BJ (cell line): Measurements from ENCODE around the gene TMEM205. TPM values are rescaled to one million over a fixed set of nuclear protein-coding genes. Genes with fewer than 3 reads are reported as not detected.

ENCODE experiments used
- CTCF ChIA-PET: fragments of 350-600 bp; formaldehyde crosslinking; extraction: SDS; loops from one replicate; lab custom pipeline; 2021; ENCODE audit warnings: antibody characterized with exemption, inconsistent platforms; lab: Yijun Ruan, JAX
- POLR2A ChIA-PET: fragments of 300-600 bp; sonication (Branson Sonifier 250); formaldehyde crosslinking; extraction: SDS; loops from one replicate; lab custom pipeline; 2021; ENCODE audit warnings: antibody characterized with exemption; lab: Charles Lee
- DNase-seq: peaks from one replicate; pipeline ENCODE4 v3.0.0-alpha.2; 2011; ENCODE audit warnings: low read depth
- H3K27me3 ChIP-seq: 2 replicates; pipeline ENCODE4 v1.6.0; 2011; ENCODE audit warnings: low read length; ENCODE audit not compliant: control insufficient read depth, insufficient read depth
- H3K36me3 ChIP-seq: 2 replicates; pipeline ENCODE4 v1.5.1; 2011; ENCODE audit warnings: low read length; ENCODE audit not compliant: control insufficient read depth, insufficient read depth
- H3K4me3 ChIP-seq: 2 replicates; pipeline ENCODE4 v1.5.1; 2011; ENCODE audit warnings: low read depth, mild to moderate bottlenecking, control low read depth, low read length
- polyA plus RNA-seq: library from polyadenylated mRNA; depleted of rRNA; stranded (reverse); fragments of >200 nt; gene quantifications from 2 replicates; pipeline ENCODE4 v1.2.3, GENCODE V29; 2011
- TF ChIP-seq, protein P1 (sequence below): IDR thresholded peaks from 2 replicates; pipeline ENCODE4 v1.5.1; 2011; ENCODE audit warnings: low read depth, mild to moderate bottlenecking, control low read depth, inconsistent platforms, low read length, moderate library complexity; ENCODE audit not compliant: insufficient read depth

Gene TMEM205
- polyA plus RNA-seq, 1 experiment = 107 TPM

DNA sequence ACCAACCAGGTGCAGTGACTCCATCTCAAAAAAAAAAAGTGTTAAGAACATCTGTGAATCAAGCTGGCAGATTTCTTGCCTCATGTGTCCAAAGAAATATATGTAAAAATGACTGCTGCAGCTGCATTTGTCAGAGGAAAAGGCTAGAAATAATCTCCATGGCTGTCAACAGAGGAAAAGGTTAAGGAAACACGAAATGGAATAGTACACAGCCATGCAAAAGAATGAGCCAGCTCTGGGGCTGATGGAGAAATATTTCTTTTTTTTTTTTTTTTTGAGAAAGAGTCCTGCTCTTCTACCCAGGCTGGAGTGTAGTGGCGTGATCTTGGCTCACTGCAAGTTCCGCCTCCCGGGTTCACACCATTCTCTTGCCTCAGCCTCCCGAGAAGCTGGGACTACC is 13.2 kb downstream of the TMEM205 start:
- ChIA-PET CTCF (no interaction called here), POLR2A (no interaction called here)
- DNase-seq = no peak
- TF ChIP-seq, protein P1, sequence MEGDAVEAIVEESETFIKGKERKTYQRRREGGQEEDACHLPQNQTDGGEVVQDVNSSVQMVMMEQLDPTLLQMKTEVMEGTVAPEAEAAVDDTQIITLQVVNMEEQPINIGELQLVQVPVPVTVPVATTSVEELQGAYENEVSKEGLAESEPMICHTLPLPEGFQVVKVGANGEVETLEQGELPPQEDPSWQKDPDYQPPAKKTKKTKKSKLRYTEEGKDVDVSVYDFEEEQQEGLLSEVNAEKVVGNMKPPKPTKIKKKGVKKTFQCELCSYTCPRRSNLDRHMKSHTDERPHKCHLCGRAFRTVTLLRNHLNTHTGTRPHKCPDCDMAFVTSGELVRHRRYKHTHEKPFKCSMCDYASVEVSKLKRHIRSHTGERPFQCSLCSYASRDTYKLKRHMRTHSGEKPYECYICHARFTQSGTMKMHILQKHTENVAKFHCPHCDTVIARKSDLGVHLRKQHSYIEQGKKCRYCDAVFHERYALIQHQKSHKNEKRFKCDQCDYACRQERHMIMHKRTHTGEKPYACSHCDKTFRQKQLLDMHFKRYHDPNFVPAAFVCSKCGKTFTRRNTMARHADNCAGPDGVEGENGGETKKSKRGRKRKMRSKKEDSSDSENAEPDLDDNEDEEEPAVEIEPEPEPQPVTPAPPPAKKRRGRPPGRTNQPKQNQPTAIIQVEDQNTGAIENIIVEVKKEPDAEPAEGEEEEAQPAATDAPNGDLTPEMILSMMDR = no peak
- no peaks in the 10 kb centered on the region for H3K27me3 ChIP-seq
- H3K36me3 ChIP-seq = peaks cover 7% of the 10 kb centered on the region
- no peak overlapping the region for H3K4me3 ChIP-seq

DNA sequence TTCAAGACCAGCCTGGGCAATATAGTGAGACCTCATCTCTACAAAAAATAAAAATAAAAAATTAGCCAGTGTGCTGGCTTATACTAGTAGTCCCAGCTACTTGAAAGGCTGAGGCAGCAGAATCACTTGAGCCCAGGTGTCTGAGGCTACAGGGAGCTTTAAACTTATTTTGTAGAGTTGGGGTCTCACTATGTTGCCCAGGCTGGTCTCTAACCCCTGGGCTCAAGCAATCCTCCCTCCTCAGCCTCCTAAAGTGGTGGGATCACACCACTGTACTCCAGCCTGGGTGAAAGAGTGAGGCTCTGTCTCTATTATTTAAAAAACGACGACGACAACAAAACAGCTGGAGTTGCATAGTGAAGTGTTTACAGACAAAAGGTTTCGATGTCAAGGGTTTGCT is 14.6 kb downstream of the TMEM205 start:
- ChIA-PET POLR2A (no interaction called here), CTCF (interaction anchor here (0.8 to 1.2 kb wide), 2 partner anchors 10 to 37 kb away, joined by 3 read pairs; no protein-coding TSS in a partner anchor)
- TF ChIP-seq, protein P1 = no peak
- H3K36me3 ChIP-seq = peaks cover 7% of the 10 kb centered on the region
- no peak for DNase-seq
- no peaks in the 10 kb centered on the region for H3K27me3 ChIP-seq
- no peak overlapping the region for H3K4me3 ChIP-seq

DNA sequence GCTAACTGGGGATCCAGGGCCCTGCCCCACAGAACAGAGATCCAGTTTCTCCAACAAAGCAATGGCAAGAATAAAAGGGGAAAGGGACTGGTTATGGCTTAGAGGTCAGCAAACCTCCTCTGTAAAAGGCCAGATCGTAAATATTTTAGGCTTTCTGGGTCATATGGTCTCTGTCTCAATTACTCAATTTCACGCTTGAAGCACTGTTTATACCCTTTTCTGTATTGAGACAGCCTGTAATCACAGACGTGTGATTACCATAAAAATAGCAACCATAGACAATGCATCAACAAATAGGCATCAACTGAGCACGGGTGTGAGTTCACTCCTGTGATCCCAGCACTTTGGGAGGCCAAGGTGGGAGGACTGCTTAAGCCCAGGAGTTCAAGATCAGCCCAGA is 15.9 kb downstream of the TMEM205 start:
- TF ChIP-seq, protein P1 = no peak
- Histone ChIP-seq H3K4me3 (no peak overlapping the region), H3K36me3 (no peaks in the 10 kb centered on the region; the same call in none of the 2 replicates), H3K27me3 (no peaks in the 10 kb centered on the region)
- CTCF ChIA-PET = interaction anchor here (0.7 kb wide), 1 partner anchor 53 kb away, joined by 5 read pairs; no protein-coding TSS in a partner anchor
- POLR2A ChIA-PET = no interaction called here
- DNase-seq = no peak

DNA sequence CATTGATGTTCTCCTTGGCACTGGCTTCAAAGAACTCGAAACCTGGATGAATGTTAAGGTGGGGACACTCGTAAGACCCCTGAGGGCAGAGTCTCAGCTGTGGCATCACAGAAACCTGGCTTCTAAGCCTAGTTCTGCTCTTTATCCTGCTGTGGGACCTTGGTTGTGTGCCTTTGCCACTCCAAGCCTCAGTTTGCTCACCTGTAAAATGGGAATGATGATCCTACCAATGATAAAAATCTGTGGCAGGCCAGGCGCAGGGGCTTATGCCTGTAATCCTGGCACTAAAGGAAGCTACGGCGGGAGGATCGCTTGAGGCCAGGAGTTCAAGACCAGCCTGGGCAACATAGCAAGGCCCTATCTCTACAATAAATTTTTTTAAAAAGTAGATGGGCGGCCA is 20.5 kb downstream of the TMEM205 start:
- no peak overlapping the region for H3K4me3 ChIP-seq
- no peaks in the 10 kb centered on the region; the same call in none of the 2 replicates for H3K36me3 ChIP-seq
- TF ChIP-seq, protein P1 = no peak
- CTCF ChIA-PET = interaction anchor here (0.6 to 1.9 kb wide), 5 partner anchors 8 to 32 kb away, joined by 3 to 6 read pairs (median 4); partner anchors contain the start of gene RAB3D
- DNase-seq = no peak
- POLR2A ChIA-PET = no interaction called here
- H3K27me3 ChIP-seq = no peaks in the 10 kb centered on the region

DNA sequence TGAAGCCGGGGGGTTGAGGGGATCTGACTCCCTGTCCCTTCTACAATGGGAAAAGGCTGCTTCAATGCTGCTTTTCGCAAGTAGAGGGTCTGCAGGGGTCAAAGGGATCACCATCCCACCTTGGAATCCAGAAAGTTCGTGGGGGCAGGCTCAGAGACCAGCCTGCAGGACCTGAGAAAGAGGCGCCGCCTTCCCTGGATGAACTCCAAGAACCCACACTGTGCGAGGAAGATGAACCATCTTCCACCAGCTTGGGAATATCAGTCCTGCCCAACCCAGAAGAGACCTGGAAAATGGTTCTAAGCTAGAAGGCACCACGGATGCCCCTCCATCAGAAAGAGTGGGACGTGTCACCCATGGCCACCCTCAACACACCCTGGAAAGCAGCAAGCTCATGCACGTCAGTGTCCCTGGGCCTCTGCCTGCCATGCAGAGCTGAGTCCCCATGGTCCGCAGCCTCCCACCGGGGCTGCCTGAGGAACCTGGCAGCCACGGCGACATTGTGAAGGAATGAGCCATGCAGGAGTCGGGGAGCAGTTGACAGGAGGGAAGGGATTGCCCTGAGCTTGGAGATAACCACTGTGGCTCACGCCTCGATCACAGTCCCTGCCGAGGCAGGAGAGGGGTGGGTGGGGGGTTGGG is 21.2 kb downstream of the TMEM205 start:
- Histone ChIP-seq H3K4me3 (no peak overlapping the region), H3K27me3 (no peaks in the 10 kb centered on the region), H3K36me3 (no peaks in the 10 kb centered on the region; the same call in none of the 2 replicates)
- ChIA-PET CTCF (interaction anchor here (0.6 to 1.9 kb wide), 9 partner anchors 9 to 157 kb away, joined by 3 to 8 read pairs (median 4); partner anchors contain the start of genes EPOR, RAB3D and RGL3), POLR2A (no interaction called here)
- no peak for DNase-seq
- TF ChIP-seq, protein P1 = no peak
